ENCODE data around the gene CCDC112.
A peak's percentile ranks its signal among the peaks of the same experiment; 100 is the strongest.
"Not testable (repeated sequence)": the region's sequence is repeated elsewhere in the genome, so short reads cannot be mapped to it uniquely, and the experiment has no call there.

Gene CCDC112

DNA sequence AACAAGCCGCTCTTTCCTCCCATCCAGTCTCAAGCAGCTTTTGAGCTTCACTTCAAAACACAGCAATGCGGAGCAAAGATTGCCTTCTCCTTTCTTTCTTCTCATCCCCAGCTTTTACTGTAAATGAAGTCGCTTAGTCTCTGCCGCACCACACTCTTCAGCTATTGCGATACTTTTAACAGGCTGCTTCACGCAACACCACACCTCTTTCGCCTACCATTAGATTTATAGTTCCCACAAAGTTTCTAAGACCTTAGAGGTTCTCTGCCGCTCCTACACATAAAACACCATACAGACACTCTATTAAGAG is 34.5 kb downstream of the CCDC112 start:
- Mint-ChIP-seq H3K27ac (peak overlapping the region; percentile 86), H3K9me3 (no peaks in the 10 kb centered on the region), H3K4me3 (peak overlapping the region; percentile 91), H3K4me1 (ENCODE audit: low read depth) (peaks cover 54% of the 10 kb centered on the region), H3K36me3 (ENCODE audit: low read depth) (peaks cover under 1% of the 10 kb centered on the region), H3K27me3 (no peaks in the 10 kb centered on the region)

DNA sequence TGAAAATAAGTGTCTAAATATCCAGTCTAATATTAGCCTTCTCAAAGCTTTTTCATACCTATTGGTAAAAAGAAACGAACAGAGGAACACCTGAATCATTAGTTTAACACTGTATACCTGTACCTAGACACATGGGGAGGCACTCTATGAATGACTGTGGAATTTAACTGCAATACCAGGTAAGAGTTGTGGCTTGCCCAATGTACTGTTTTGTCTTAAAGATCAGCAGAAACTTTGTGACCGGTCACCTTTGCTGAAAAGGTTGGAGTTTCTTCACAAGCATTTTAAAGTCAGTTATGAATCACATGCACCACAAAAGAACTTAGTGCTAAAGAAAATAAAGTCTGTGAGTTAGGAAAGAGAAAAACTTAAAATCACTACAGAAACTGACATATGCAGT is 36.2 kb downstream of the CCDC112 start:
- peaks cover 71% of the 10 kb centered on the region for H3K4me1 Mint-ChIP-seq (ENCODE audit: low read depth)
- H3K27ac Mint-ChIP-seq: no peak overlapping the region

GRCh38 chr5:115257981-115258380 is 38.5 kb downstream of the CCDC112 start:
- peaks cover 15% of the 10 kb centered on the region for H3K36me3 Mint-ChIP-seq (ENCODE audit: low read depth)
- H3K4me1 Mint-ChIP-seq (ENCODE audit: low read depth): peaks cover 73% of the 10 kb centered on the region
- no peaks in the 10 kb centered on the region for H3K27me3 Mint-ChIP-seq
- H3K27ac Mint-ChIP-seq: no peak overlapping the region
- H3K9me3 Mint-ChIP-seq: no peaks in the 10 kb centered on the region
- H3K4me3 Mint-ChIP-seq: no peak overlapping the region

More for the DNA sequence above, 36.2 kb downstream of the CCDC112 start:
- no peaks in the 10 kb centered on the region for H3K9me3 Mint-ChIP-seq
- peaks cover 11% of the 10 kb centered on the region for H3K36me3 Mint-ChIP-seq (ENCODE audit: low read depth)
- no peaks in the 10 kb centered on the region for H3K27me3 Mint-ChIP-seq
- no peak overlapping the region for H3K4me3 Mint-ChIP-seq

- not testable (repeated sequence) for H3K4me3 Mint-ChIP-seq, H3K27me3 Mint-ChIP-seq, H3K9me3 Mint-ChIP-seq, H3K27ac Mint-ChIP-seq
- Mint-ChIP-seq H3K4me1 (ENCODE audit: low read depth) (peaks cover 24% of the 10 kb centered on the region), H3K36me3 (ENCODE audit: low read depth) (peaks cover 25% of the 10 kb centered on the region)
Measured at GRCh38 chr5:115249379-115249778, 47.1 kb downstream of the CCDC112 start.

GRCh38 chr5:115246361-115246991 is 50.0 kb downstream of the CCDC112 start:
- peaks cover 25% of the 10 kb centered on the region for H3K36me3 Mint-ChIP-seq (ENCODE audit: low read depth)
- no peaks in the 10 kb centered on the region for H3K9me3 Mint-ChIP-seq
- no peak overlapping the region for H3K27ac Mint-ChIP-seq
- no peak overlapping the region for H3K4me3 Mint-ChIP-seq
- peaks cover 30% of the 10 kb centered on the region for H3K4me1 Mint-ChIP-seq (ENCODE audit: low read depth)
- no peaks in the 10 kb centered on the region for H3K27me3 Mint-ChIP-seq

DNA sequence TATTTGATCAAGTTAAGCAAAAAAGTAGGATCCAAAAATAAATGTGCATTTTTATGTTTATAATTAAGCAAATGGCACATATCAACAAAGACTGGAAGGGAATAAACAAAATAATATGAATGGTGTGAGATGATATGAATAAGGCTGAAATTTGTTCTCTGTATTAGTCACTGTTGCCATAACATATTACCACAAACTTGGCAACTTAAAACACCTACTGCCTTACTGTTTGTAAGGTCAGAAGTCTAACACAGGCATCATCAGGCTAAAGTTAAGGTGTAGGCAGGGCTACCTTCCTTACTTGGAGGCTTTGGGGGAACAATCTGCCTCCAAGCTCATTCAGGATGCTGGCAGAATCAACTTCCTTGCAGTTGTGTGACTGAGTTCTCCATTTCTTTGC is 53.0 kb downstream of the CCDC112 start:
- H3K9me3 Mint-ChIP-seq: no peaks in the 10 kb centered on the region
- H3K4me3 Mint-ChIP-seq: no peak overlapping the region
- no peak overlapping the region for H3K27ac Mint-ChIP-seq
- H3K36me3 Mint-ChIP-seq (ENCODE audit: low read depth): peaks cover 22% of the 10 kb centered on the region
- no peaks in the 10 kb centered on the region for H3K27me3 Mint-ChIP-seq
- H3K4me1 Mint-ChIP-seq (ENCODE audit: low read depth): peaks cover 20% of the 10 kb centered on the region

- Mint-ChIP-seq H3K9me3 (no peaks in the 10 kb centered on the region), H3K36me3 (ENCODE audit: low read depth) (peaks cover 30% of the 10 kb centered on the region), H3K4me3 (no peak overlapping the region), H3K27me3 (no peaks in the 10 kb centered on the region), H3K4me1 (ENCODE audit: low read depth) (peaks cover 20% of the 10 kb centered on the region), H3K27ac (no peak overlapping the region)
Measured at GRCh38 chr5:115241881-115242642, 54.4 kb downstream of the CCDC112 start.

DNA sequence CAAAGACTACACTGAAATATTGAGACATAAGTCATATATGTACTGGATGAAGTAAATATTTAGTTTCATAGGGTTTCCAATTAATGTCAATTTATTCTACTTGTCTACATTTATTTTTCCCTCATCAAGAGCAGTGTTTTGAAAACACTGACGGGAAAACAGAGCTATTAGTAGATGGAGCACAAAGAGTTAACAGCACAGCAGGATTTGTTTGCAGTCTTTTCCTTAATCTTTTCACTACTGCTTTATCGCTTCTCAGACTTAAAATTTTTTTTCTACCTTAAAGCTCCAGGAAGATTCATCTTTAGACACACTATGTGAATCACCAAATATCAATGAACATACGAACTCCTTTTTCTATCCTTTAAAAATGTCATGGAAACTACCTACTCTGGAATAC is 59.4 kb downstream of the CCDC112 start:
- H3K9me3 Mint-ChIP-seq: no peaks in the 10 kb centered on the region
- H3K4me3 Mint-ChIP-seq: no peak overlapping the region
- peaks cover under 1% of the 10 kb centered on the region for H3K4me1 Mint-ChIP-seq (ENCODE audit: low read depth)
- H3K27ac Mint-ChIP-seq: no peak overlapping the region
- H3K27me3 Mint-ChIP-seq: no peaks in the 10 kb centered on the region
- peaks cover 50% of the 10 kb centered on the region for H3K36me3 Mint-ChIP-seq (ENCODE audit: low read depth)

- Mint-ChIP-seq H3K36me3 (ENCODE audit: low read depth) (peaks cover 54% of the 10 kb centered on the region), H3K9me3 (no peaks in the 10 kb centered on the region)
Measured at GRCh38 chr5:115236599-115236998, 59.9 kb downstream of the CCDC112 start.

GRCh38 chr5:115231598-115231997 is 64.9 kb downstream of the CCDC112 start:
- Mint-ChIP-seq H3K4me1 (ENCODE audit: low read depth) (peaks cover 4% of the 10 kb centered on the region), H3K9me3 (no peaks in the 10 kb centered on the region), H3K4me3 (no peak overlapping the region), H3K27ac (no peak overlapping the region), H3K36me3 (ENCODE audit: low read depth) (peaks cover 63% of the 10 kb centered on the region), H3K27me3 (no peaks in the 10 kb centered on the region)

More at GRCh38 chr5:115236599-115236998, 59.9 kb downstream of the CCDC112 start:
- no peaks in the 10 kb centered on the region for H3K27me3 Mint-ChIP-seq
- no peak overlapping the region for H3K4me3 Mint-ChIP-seq
- no peak overlapping the region for H3K27ac Mint-ChIP-seq
- peaks cover 4% of the 10 kb centered on the region for H3K4me1 Mint-ChIP-seq (ENCODE audit: low read depth)

DNA sequence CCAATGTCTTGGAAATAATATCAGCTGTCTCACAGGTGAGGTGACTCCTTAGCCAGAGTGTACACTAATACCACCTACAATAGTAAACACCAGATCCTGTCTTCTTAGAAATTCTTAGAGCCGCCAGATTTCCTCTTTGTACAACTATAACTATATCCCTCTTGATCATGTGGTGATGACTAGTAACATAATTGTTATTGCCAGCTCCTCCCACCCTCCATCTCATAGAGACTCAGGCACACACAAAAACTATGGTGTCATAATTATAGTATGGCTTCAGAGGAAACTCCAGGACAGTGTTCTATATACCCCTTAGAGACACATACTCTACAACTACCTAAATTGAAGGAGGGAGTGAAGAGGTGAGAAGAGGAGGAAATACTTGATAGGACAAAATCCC is 66.8 kb downstream of the CCDC112 start:
- H3K9me3 Mint-ChIP-seq: no peaks in the 10 kb centered on the region
- H3K36me3 Mint-ChIP-seq (ENCODE audit: low read depth): peaks cover 60% of the 10 kb centered on the region
- H3K27me3 Mint-ChIP-seq: no peaks in the 10 kb centered on the region
- H3K4me3 Mint-ChIP-seq: no peak overlapping the region
- H3K4me1 Mint-ChIP-seq (ENCODE audit: low read depth): peaks cover 4% of the 10 kb centered on the region
- H3K27ac Mint-ChIP-seq: no peak overlapping the region

DNA sequence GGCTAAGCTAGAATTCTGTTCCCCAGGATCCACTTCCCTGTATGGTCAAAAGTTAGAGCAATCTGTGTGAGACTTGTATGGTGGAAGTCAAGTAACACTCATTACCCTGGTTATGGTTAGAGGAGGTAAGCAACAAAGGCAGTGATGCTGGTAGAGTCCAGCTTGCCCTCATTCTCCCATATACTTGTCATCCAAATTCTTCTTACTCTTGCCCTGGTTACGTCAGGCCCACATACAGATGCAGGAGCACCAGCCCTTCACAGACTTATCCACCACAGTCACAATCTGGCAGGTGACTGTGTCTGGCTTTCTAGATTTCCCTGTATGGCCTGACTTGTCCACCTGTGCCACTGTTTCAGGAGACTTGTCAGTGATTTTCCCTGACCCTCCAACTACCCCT is 69.2 kb downstream of the CCDC112 start:
- Mint-ChIP-seq H3K27ac (no peak overlapping the region), H3K27me3 (no peaks in the 10 kb centered on the region), H3K9me3 (no peaks in the 10 kb centered on the region), H3K4me1 (ENCODE audit: low read depth) (peaks cover 4% of the 10 kb centered on the region), H3K36me3 (ENCODE audit: low read depth) (peaks cover 64% of the 10 kb centered on the region), H3K4me3 (no peak overlapping the region)

All from stimulated activated naive CD8-positive, alpha-beta T cell treated with anti-CD3 and anti-CD28 coated beads, Interleukin-15, Interleukin-2, amounts not matched to agents 100 ng/mL and 50 ng/mL, for 24 hours (primary cell).